Umbilical cord (tissue), 2 donors: ENCODE data around the gene ATG3. TPM values are rescaled to one million over a fixed set of nuclear protein-coding genes. Genes with fewer than 3 reads are reported as not detected.
A peak's percentile ranks its signal among the peaks of the same experiment; 100 is the strongest.
"Not testable (repeated sequence)": the region's sequence is repeated elsewhere in the genome, so short reads cannot be mapped to it uniquely, and the experiment has no call there.

Source experiments
- DNase-seq: peaks from one replicate; pipeline ENCODE4 v3.0.0-alpha.2; 2015; ENCODE audit warnings: low spot score
- total RNA-seq: library from RNA; depleted of rRNA; stranded (reverse); fragments of >200 nt; gene quantifications from one replicate; pipeline ENCODE4 v1.2.3, GENCODE V29; 2014; ENCODE audit warnings: low replicate concordance; ENCODE audit not compliant: insufficient read depth

The ATG3 gene
- total RNA-seq, 1 donor from 2014 or later = 41.9 TPM

- no peak for DNase-seq
Observed at GRCh38 chr3:112561484-112561733, 353 bp downstream of the ATG3 start.

- DNase-seq = peak; percentile 91
Observed at GRCh38 chr3:112560721-112561483, 860 bp downstream of the ATG3 start.

- DNase-seq = no peak
Observed at GRCh38 chr3:112560307-112560706, 1.5 kb downstream of the ATG3 start.

- DNase-seq = no peak
Observed at GRCh38 chr3:112557976-112558375, 3.8 kb downstream of the ATG3 start.

DNA sequence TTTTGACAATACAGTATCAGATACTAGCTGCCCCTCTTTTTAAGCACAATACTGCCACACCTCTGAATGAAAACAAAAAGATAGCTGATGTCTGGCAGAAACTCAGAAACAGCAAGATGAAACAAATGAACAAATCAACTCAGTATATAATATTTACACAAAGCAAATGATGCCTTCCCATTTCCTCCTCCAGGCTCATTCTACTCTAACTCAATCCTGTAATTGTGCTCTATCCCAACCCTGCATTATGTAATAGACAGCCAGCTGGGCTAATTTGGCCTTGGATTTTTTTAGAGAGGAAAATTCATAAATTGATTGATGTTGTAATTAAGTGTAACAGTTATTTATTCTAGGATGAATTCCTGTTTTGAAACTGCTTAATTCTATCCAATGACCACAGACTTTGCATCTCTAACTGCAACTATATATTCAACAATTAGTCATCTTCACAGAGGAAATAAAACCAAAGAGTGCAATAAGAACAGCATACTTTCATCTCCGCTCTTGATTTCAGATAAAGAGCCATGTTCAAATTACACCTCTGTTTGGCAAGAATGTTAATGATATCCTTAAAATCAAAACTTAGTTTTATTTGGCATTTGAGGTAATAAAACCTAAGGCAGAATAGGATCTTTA lies 6.1 kb downstream of the ATG3 start:
- no peak for DNase-seq

DNA sequence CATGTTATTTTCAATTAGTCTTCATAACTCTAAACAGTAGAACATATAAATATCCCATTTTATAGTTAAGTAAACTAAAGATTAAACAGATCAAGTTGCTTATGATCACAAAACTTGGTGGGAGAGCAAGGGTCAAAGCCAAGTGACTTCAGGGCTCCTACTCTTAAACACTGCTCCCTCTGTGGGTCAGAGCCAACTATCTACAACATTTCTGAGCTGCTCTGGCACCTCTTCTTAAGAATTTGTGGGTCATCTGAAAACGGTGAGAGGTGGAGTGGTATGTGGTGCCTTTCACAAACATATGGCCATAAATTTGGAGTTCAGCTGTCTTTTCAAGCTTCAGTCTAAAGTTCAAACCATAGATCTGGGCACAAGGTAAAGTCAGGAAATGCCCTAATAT lies 10.9 kb downstream of the ATG3 start:
- DNase-seq = no peak

DNA sequence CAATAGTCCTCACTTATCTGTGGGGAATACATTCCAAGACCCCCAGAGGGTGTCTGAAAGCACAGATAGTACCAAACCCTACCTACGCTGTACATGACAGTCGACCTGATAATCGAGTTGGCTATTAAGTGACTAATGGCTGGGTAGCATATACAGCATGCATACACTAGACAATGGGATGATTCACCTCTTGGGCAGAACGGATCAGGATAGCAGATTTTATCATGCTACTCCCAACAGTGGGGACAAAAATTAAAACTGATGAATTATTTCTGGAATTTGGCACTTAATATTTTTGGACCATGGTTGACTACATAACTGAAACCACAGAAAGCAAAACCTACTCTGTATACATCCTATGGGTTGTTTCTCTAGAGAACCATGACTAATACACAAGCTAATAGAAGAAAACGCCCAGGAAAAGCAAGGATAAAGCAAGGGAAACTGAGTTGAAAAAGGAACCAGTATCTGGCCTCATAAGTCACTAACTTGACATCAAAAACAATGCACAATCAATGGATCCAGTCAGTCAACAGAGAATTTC lies 15.5 kb downstream of the ATG3 start:
- DNase-seq = no peak

DNA sequence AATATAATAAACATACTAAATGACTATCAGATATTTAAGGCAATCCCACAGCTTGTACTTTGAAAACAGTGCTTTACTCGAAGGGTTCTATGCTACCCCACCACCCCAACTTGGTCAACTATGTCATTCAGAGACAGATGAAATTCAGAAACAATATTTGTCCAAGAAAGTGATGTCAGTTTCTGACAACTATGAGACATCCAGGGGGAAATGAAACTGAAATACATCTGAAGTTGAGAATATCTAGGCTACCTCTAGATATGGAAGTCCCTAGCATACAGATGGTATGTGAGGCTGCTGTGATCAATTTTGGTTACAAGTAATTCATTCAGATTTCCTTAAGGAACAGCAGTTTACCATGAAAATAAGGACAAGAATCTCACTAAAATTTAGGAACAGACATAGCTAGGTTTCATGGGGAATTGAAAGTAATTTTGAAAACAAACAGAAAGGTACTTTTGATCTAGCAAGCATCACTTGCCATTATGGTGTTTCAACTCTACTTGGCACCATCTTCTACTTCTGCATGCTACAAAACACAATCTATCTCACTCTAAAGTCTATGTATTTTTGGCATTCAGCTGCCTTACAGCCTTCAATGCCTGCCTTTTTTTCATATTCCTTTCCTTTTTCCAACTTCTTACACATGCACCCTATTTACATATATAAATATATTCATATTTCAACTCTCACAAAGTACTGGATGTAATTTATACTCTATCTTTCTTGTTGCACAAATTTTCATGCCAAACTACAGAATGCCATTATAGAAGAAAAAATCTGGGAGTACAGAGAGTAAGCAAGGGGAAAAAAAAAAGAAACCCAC lies 21.7 kb downstream of the ATG3 start:
- no peak for DNase-seq

- DNase-seq = peak; percentile 41
Observed at GRCh38 chr3:112531358-112531781, 30.4 kb downstream of the ATG3 start.

GRCh38 chr3:112530573-112530972 lies 31.2 kb downstream of the ATG3 start:
- no peak for DNase-seq

GRCh38 chr3:112524127-112524526 lies 37.6 kb downstream of the ATG3 start:
- not testable (repeated sequence) for DNase-seq

DNA sequence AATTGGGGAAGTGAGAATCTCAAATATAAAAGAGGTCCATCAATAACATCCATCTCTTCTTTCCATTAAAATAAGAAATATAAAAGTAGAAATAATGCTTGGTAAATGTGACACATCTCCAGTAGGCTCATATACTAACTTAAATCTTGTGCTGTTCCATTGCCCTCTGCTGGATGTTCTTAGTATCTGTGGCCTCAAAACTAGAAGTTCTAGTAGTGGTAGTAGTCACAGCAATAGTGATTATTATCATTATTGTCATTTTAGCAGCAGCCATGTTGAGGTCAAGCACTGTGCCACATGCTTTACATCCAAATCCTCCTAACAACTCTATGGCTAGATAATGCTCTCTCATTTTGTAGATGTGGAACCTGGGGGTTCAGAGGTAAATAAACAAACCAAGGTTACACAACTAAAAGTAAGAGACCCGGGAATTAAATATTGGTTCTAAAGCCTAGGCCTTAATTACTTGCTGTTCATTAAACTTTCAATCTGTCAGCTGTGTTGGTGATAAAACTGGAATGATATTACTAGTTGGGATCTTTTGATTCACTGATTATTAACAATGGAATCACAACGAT lies 42.2 kb downstream of the ATG3 start:
- peak; percentile 75 for DNase-seq

DNA sequence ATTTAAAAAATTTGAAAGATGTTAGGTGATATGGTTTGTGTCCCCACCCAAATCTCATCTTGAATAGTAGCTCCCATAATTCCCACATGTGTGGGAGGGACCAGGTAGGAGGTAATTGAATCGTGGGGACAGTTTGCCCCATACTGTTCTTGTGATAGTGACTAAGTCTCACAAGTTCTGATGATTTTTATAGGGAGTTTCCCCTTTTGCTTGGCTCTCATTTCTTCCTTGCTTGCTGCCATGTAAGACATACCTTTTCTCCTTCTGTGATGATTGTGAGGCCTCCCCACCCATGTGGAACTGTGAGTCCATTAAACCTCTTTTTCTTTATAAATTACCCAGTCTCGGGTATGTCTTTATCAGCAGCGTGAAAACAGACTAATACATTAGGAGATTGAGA lies 42.8 kb downstream of the ATG3 start:
- not testable (repeated sequence) for DNase-seq

- no peak for DNase-seq
Observed at GRCh38 chr3:112514527-112515128, 47.1 kb downstream of the ATG3 start.

GRCh38 chr3:112512320-112512719 lies 49.4 kb downstream of the ATG3 start:
- DNase-seq = no peak

- no peak for DNase-seq
Observed at GRCh38 chr3:112508860-112509259, 52.9 kb downstream of the ATG3 start.

GRCh38 chr3:112508261-112508660 lies 53.5 kb downstream of the ATG3 start:
- no peak for DNase-seq

DNA sequence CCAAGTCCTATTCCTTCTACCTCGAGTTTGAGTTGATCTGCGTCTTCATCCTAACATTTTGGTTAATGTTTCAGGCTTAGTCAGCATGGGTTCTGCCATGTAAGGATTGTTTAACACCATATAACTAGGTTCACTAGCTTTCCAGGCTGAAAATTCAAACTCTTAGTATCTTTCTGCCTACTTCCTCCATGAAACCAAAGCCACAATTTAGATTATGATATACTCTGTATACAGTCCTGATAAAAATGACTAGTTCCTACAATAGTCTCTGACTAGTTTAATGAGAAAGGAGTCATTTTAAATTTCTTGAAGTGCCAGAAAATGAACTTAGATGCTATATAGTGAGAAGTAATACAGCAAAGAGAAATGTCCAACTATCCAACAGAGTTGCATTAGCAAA lies 55.9 kb downstream of the ATG3 start:
- DNase-seq = no peak

- DNase-seq = no peak
Observed at GRCh38 chr3:112504123-112504522, 57.6 kb downstream of the ATG3 start.

DNA sequence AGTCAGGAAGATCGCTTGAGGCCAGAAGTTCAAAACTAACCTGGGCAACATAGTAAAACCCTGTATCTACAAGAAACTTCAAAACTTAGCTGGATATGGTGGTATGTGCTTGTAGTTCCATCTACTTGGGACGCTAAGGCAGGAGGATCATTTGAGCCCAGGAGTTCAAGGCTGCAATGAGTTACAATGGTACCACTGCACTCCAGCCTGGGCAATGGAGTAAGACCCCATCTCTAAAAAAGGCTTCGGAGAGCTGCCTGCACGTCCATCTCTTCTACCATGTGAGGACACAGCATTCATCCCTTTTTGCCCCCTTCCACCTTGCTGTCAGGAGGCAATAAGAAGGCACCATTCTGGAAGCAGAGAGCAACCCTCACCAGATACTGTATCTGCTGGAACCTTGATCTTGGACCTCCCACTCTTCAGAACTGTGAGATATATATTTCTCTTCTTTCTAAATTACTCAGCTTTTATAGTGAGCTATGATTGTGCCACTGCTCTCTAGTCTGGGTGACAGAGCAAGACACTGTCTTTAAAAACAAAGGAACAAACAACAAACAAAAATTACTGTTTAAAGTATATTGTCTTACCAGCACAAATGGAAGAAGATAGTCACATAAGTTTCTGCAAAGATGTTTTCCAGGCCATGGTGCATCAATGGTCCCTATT lies 58.3 kb downstream of the ATG3 start:
- DNase-seq = no peak

- DNase-seq = no peak
Observed at GRCh38 chr3:112500621-112501020, 61.1 kb downstream of the ATG3 start.
